Neural cell (in vitro differentiated cells): ENCODE data around the gene GUCY1A2. TPM values are rescaled to one million over a fixed set of nuclear protein-coding genes. Genes with fewer than 3 reads are reported as not detected.

Experiments used
- H2AFZ ChIP-seq: fragments of 200-600, 300-800 bp; sonication (generic), shearing (Covaris generic); 2 replicates; pipeline ENCODE4 v1.6.0; 2014; ENCODE audit warnings: low read depth, mild to moderate bottlenecking, antibody characterized with exemption, low read length, moderate library complexity
- H3F3A ChIP-seq: fragments of 200-600 bp; shearing (Covaris generic); 2 replicates; pipeline ENCODE4 v1.6.1; 2016; ENCODE audit warnings: mild to moderate bottlenecking, moderate library complexity, mixed read lengths, antibody characterized with exemption, low read length; ENCODE audit not compliant: insufficient read depth, poor library complexity, severe bottlenecking
- H3K27ac ChIP-seq: fragments of 200-600, 300-800 bp; sonication (generic), shearing (Covaris generic); 2 replicates; pipeline ENCODE4 v1.5.1; 2014; ENCODE audit warnings: mild to moderate bottlenecking, low read length, moderate library complexity
- H3K27me3 ChIP-seq: fragments of 300-800, 200-600 bp; sonication (generic), shearing (Covaris generic); 2 replicates; pipeline ENCODE4 v1.6.0; 2014; ENCODE audit warnings: mild to moderate bottlenecking, low read depth, low read length, moderate library complexity; ENCODE audit not compliant: insufficient read depth
- H3K36me3 ChIP-seq: fragments of 300-800, 200-600 bp; sonication (generic), shearing (Covaris generic); 2 replicates; pipeline ENCODE4 v1.5.1; 2014; ENCODE audit warnings: mild to moderate bottlenecking, antibody characterized with exemption, low read length, moderate library complexity; ENCODE audit not compliant: insufficient read depth
- H3K4me2 ChIP-seq: fragments of 300-800, 200-600 bp; sonication (generic), shearing (Covaris generic); 2 replicates; pipeline ENCODE4 v1.6.0; 2014; ENCODE audit warnings: mild to moderate bottlenecking, low read length
- H3K4me3 ChIP-seq: fragments of 300-800, 200-600 bp; sonication (generic), shearing (Covaris generic); 2 replicates; pipeline ENCODE4 v1.5.1; 2014; ENCODE audit warnings: mild to moderate bottlenecking, low read length, moderate library complexity
- H3K79me2 ChIP-seq: fragments of 200-600 bp; shearing (Covaris generic); replicated peaks from 2 replicates; pipeline ENCODE4 v1.6.0; 2014; ENCODE audit warnings: mild to moderate bottlenecking, low read length, moderate library complexity; ENCODE audit not compliant: insufficient read depth
- H3K9ac ChIP-seq: fragments of 300-800, 200-600 bp; sonication (generic), shearing (Covaris generic); 2 replicates; pipeline ENCODE4 v1.6.1; 2016; ENCODE audit warnings: mild to moderate bottlenecking, low read length, mixed read lengths
- H3K9me2 ChIP-seq: fragments of 200-600 bp; shearing (Covaris generic); 2 replicates; pipeline ENCODE4 v1.6.1; 2016; ENCODE audit warnings: mild to moderate bottlenecking, low read length, mixed read lengths; ENCODE audit not compliant: insufficient read depth
- H3K9me3 ChIP-seq: fragments of 200-600, 300-800 bp; sonication (generic), shearing (Covaris generic); 2 replicates; pipeline ENCODE4 v1.6.1; 2016; ENCODE audit warnings: mild to moderate bottlenecking, mixed run types, low read length, moderate library complexity, mixed read lengths
- H4K20me1 ChIP-seq: fragments of 200-600 bp; shearing (Covaris generic); 2 replicates; pipeline ENCODE4 v1.6.1; 2016; ENCODE audit warnings: mild to moderate bottlenecking, mixed run types; ENCODE audit not compliant: insufficient read depth
- EP300 ChIP-seq: fragments of 450-650 bp; conservative IDR thresholded peaks from 2 replicates; pipeline ENCODE4 v1.6.1; 2014; ENCODE audit warnings: antibody characterized with exemption, mild to moderate bottlenecking, moderate library complexity; ENCODE audit not compliant: poor library complexity, severe bottlenecking
- EZH2 ChIP-seq: fragments of 200-600, 300-800 bp; shearing (Covaris generic), sonication (generic); IDR thresholded peaks from 2 replicates; pipeline ENCODE4 v1.6.1; 2014; ENCODE audit warnings: antibody characterized with exemption, low read length, borderline replicate concordance, mild to moderate bottlenecking; ENCODE audit not compliant: insufficient read depth, poor library complexity, severe bottlenecking
- MXI1 ChIP-seq: fragments of 450-650 bp; conservative IDR thresholded peaks from 2 replicates; pipeline ENCODE4 v1.6.1; 2014; ENCODE audit warnings: antibody characterized with exemption, mild to moderate bottlenecking; ENCODE audit not compliant: poor library complexity, severe bottlenecking
- POLR2AphosphoS5 ChIP-seq: IDR thresholded peaks from 2 replicates; pipeline ENCODE4 v1.6.1; 2012
- RAD21 ChIP-seq: fragments of 450-650 bp; conservative IDR thresholded peaks from 2 replicates; pipeline ENCODE4 v1.6.1; 2014; ENCODE audit warnings: antibody characterized with exemption, mild to moderate bottlenecking, moderate library complexity
- SMC3 ChIP-seq: fragments of 450-650 bp; conservative IDR thresholded peaks from 2 replicates; pipeline ENCODE4 v1.6.1; 2014; ENCODE audit warnings: antibody characterized with exemption, mild to moderate bottlenecking, moderate library complexity; ENCODE audit not compliant: poor library complexity
- TAF1 ChIP-seq: IDR thresholded peaks from 2 replicates; pipeline ENCODE4 v1.6.1; 2012; ENCODE audit warnings: low read depth
- polyA plus RNA-seq: library from polyadenylated mRNA; depleted of rRNA; stranded (reverse); fragments of >200 nt; gene quantifications from 2 replicates; pipeline ENCODE4 v1.2.3, GENCODE V29; 2014
- TF ChIP-seq, protein P1 (sequence below): fragments of 450-650 bp; IDR thresholded peaks from 2 replicates; pipeline ENCODE4 v1.5.1; 2014; ENCODE audit warnings: antibody characterized with exemption, mild to moderate bottlenecking, moderate library complexity; ENCODE audit not compliant: poor library complexity, severe bottlenecking
- TF ChIP-seq, protein P2 (sequence below): IDR thresholded peaks from 2 replicates; pipeline ENCODE4 v1.6.1; 2012; ENCODE audit warnings: borderline replicate concordance

Gene GUCY1A2
- polyA plus RNA-seq, 1 donor from 2014 or later = 5.1 TPM

DNA sequence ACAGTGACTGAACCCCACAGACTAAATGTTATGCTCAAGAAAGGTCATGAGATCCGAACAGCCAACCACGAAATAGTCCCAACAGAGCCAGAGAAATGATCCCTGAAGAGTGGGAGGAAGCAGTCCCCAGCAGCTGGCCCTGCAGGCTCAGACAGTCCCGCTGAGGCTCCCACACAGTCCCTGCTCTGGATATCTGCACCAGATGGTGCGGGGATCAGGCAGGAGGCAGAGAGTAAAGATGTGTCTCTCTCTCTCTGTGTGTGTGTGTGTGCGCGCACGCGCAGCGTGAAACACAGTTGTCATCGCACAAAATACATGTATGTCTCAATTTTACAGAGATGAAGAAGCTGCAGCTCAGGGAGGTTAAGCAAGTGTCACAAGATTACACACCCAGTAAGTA, 27.9 kb downstream of the GUCY1A2 start (continued):
- TF ChIP-seq RAD21 = no peak

DNA sequence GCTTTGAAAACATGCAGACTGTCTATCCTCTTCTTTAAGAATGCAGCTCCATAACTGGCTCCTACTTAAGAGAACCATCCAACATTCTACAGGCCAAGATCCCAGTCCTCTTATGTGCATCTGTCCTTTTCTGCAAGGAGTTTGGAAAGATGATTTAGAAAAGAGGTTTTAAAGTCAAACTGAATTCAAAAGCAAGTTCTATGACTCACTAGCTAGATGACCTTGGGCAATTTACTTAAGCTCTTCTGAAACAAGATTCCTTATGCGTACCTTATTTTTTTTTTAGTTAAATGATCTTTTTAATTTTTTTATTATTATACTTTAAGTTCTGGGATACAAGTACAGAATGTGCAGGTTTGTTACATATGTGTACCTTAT, 29.2 kb downstream of the GUCY1A2 start:
- Histone ChIP-seq H3K9me3 (no peaks in the 10 kb centered on the region), H4K20me1 (no peaks in the 10 kb centered on the region), H3K9me2 (no peaks in the 10 kb centered on the region), H2AFZ (no peak overlapping the region), H3K4me2 (no peak overlapping the region), H3K9ac (no peak overlapping the region), H3K27me3 (no peaks in the 10 kb centered on the region), H3K27ac (no peak overlapping the region), H3F3A (no peaks in the 10 kb centered on the region), H3K4me3 (no peak overlapping the region), H3K36me3 (no peaks in the 10 kb centered on the region), H3K79me2 (no peaks in the 10 kb centered on the region)
- TF ChIP-seq POLR2AphosphoS5 (no peak), SMC3 (no peak), EP300 (no peak), TAF1 (no peak), MXI1 (no peak), RAD21 (no peak), EZH2 (no peak)
- TF ChIP-seq, protein P1, sequence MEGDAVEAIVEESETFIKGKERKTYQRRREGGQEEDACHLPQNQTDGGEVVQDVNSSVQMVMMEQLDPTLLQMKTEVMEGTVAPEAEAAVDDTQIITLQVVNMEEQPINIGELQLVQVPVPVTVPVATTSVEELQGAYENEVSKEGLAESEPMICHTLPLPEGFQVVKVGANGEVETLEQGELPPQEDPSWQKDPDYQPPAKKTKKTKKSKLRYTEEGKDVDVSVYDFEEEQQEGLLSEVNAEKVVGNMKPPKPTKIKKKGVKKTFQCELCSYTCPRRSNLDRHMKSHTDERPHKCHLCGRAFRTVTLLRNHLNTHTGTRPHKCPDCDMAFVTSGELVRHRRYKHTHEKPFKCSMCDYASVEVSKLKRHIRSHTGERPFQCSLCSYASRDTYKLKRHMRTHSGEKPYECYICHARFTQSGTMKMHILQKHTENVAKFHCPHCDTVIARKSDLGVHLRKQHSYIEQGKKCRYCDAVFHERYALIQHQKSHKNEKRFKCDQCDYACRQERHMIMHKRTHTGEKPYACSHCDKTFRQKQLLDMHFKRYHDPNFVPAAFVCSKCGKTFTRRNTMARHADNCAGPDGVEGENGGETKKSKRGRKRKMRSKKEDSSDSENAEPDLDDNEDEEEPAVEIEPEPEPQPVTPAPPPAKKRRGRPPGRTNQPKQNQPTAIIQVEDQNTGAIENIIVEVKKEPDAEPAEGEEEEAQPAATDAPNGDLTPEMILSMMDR = no peak
- TF ChIP-seq, protein P2, sequence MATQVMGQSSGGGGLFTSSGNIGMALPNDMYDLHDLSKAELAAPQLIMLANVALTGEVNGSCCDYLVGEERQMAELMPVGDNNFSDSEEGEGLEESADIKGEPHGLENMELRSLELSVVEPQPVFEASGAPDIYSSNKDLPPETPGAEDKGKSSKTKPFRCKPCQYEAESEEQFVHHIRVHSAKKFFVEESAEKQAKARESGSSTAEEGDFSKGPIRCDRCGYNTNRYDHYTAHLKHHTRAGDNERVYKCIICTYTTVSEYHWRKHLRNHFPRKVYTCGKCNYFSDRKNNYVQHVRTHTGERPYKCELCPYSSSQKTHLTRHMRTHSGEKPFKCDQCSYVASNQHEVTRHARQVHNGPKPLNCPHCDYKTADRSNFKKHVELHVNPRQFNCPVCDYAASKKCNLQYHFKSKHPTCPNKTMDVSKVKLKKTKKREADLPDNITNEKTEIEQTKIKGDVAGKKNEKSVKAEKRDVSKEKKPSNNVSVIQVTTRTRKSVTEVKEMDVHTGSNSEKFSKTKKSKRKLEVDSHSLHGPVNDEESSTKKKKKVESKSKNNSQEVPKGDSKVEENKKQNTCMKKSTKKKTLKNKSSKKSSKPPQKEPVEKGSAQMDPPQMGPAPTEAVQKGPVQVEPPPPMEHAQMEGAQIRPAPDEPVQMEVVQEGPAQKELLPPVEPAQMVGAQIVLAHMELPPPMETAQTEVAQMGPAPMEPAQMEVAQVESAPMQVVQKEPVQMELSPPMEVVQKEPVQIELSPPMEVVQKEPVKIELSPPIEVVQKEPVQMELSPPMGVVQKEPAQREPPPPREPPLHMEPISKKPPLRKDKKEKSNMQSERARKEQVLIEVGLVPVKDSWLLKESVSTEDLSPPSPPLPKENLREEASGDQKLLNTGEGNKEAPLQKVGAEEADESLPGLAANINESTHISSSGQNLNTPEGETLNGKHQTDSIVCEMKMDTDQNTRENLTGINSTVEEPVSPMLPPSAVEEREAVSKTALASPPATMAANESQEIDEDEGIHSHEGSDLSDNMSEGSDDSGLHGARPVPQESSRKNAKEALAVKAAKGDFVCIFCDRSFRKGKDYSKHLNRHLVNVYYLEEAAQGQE = no peak

DNA sequence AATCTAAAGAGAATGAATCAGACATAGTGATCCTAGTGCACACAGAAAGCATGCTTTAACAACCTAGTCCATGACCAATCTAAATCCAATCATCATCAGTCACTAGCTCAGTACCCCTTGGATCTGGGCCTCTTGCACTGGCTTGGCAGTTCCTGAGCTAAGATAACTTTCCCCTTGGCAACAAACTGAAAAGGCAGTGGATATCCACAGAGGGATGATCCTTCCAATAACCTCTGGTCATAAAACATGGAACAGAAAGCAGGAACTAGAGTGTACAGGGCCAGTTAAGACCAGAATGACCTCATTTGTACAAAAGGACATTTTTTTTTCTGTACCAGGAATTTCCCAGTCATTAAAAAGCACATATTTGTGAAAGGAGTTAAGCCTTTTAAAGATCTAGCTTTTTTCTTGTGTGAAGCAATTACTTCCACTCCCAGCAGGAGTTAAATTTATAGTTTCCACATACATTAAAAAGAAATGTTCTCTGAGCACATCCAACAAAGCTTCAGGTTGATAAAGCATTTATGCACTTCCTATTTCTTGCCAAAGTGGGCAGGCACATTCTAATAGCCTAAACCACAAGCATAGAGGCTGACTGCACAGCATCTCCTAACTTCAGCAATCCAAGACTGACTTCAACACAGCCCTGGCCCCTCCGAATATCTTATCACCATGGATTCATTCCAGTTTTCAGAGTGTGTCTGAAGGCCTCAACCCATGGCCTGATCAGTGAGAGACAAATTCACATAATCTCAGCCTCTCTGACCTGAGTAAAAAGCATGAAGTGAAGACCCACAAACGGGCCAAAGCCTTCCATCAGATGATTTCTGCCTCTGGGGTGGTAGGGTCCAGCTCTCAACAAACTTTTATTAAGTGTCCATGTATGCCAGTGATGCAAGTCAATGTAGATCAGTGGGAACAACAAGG, 29.9 kb downstream of the GUCY1A2 start:
- H3K27ac ChIP-seq = no peak overlapping the region
- no peaks in the 10 kb centered on the region for H3K27me3 ChIP-seq
- TF ChIP-seq EP300 = no peak
- TF ChIP-seq TAF1 = no peak
- TF ChIP-seq SMC3 = no peak
- TF ChIP-seq POLR2AphosphoS5 = no peak
- TF ChIP-seq, protein P2 = no peak
- TF ChIP-seq, protein P1 = no peak
- TF ChIP-seq RAD21 = no peak
- no peak for TF ChIP-seq MXI1
- no peak for TF ChIP-seq EZH2
- no peaks in the 10 kb centered on the region for H3K9me3 ChIP-seq
- H3K9ac ChIP-seq = no peak overlapping the region
- no peaks in the 10 kb centered on the region for H4K20me1 ChIP-seq
- H3K4me3 ChIP-seq = no peak overlapping the region
- H3K36me3 ChIP-seq = no peaks in the 10 kb centered on the region
- H3K9me2 ChIP-seq = no peaks in the 10 kb centered on the region
- H3K79me2 ChIP-seq = no peaks in the 10 kb centered on the region
- H2AFZ ChIP-seq = no peak overlapping the region
- no peak overlapping the region for H3K4me2 ChIP-seq
- no peaks in the 10 kb centered on the region for H3F3A ChIP-seq
